Upper lobe of left lung (tissue), 6 donors: ENCODE measurements around the gene MPHOSPH6. TPM values are rescaled to one million over a fixed set of nuclear protein-coding genes. Genes with fewer than 3 reads are reported as not detected.

Experiments
- ATAC-seq, 2 donors: fragments of 200-7000 bp; cut with Tn5 transposase; one replicate each; pipeline ENCODE4 v1.9.1; 2022; ENCODE audit warnings: mild to moderate bottlenecking in 2 of 2, moderate library complexity in 2 of 2; ENCODE audit not compliant: low FRiP score in 2 of 2
- DNase-seq, 2 donors: peaks; one replicate each; pipeline ENCODE4 v3.0.0-alpha.2; 2019 to 2020
- H3K27ac ChIP-seq, 4 donors: fragments of 200-600 bp; sonication (generic); one replicate each; pipeline ENCODE4 v1.5.1; 2016 to 2019
- H3K27me3 ChIP-seq, 4 donors: fragments of 200-600 bp; sonication (generic); one replicate each; pipeline ENCODE4 v1.5.1; 2017 to 2019
- H3K36me3 ChIP-seq, 4 donors: fragments of 200-600 bp; sonication (generic); one replicate each; pipeline ENCODE4 v1.5.1; 2016 to 2019
- H3K4me1 ChIP-seq, 4 donors: fragments of 200-600 bp; sonication (generic); one replicate each; pipeline ENCODE4 v1.5.1; 2018 to 2019
- H3K4me3 ChIP-seq, 4 donors: fragments of 200-600 bp; sonication (generic); one replicate each; pipeline ENCODE4 v1.5.1; 2017 to 2019; ENCODE audit warnings: mild to moderate bottlenecking in 2 of 4, moderate library complexity in 1 of 4
- H3K9me3 ChIP-seq, 4 donors: fragments of 200-600 bp; sonication (generic); one replicate each; pipeline ENCODE4 v1.5.1; 2018 to 2019
- CTCF ChIP-seq, 6 experiments: fragments of 450-650 bp in 4 of 6; fragments of 200-600 bp in 2 of 6; sonication (generic) in 2 of 6; IDR thresholded peaks; one replicate each; pipeline ENCODE4 v1.5.1; 2016 to 2019; ENCODE audit warnings: antibody characterized with exemption in 6 of 6
- EP300 ChIP-seq, 4 donors: sonication (generic); formaldehyde crosslinking; IDR thresholded peaks; one replicate each; pipeline ENCODE4 v1.5.1; 2017; ENCODE audit warnings: antibody characterized with exemption in 4 of 4, control low read depth in 2 of 4
- POLR2A ChIP-seq, 4 donors: fragments of 450-650 bp; IDR thresholded peaks; one replicate each; pipeline ENCODE4 v1.5.1; 2016 to 2017; ENCODE audit warnings: antibody characterized with exemption in 4 of 4, mild to moderate bottlenecking in 2 of 4
- POLR2AphosphoS5 ChIP-seq, 2 donors: sonication (generic); formaldehyde crosslinking; IDR thresholded peaks; one replicate each; pipeline ENCODE4 v1.5.1; 2017; ENCODE audit warnings: antibody characterized with exemption in 2 of 2
- WGBS, 2 donors: methylation state at CpG; one replicate each; pipeline ENCODE4 v1.1.5; 2017 to 2018; 5-methylcytosine and 5-hydroxymethylcytosine counted together
- total RNA-seq, 6 donors: library from RNA; depleted of rRNA in 4 of 6; stranded (reverse); fragments of >200 nt in 4 of 6; gene quantifications; one replicate each; pipeline versions ENCODE4 v1.1.0 to v1.2.1, GENCODE V29; 2016 to 2021
- donor health status: DM: no; HTN: no; CAD: no; lungs with moderate emphysema.
- donor health status: DM: no; HTN: yes; CAD: no; lungs with severe emphysema.

Gene MPHOSPH6
- total RNA-seq, 6 donors from 2014 or later, result 17.4 to 55.5 (median 22.6) TPM

DNA sequence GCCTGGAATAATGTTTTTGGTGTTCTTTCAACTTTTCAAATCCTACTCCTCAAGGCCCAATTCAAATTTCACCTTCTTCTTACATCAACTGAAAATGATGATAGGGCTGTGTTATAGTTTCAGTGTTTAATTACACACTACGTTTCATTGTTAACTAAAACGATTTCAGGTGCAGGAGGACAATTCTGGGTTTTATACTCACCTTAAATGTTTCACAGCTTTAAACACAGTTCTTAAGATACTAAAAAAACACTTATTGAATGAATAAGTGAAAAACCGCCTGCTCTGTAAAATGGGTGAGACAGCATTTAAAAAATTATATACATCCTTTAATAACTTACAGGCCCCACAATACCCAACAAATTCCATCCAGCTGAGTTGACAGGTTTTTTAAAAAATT is 6.2 kb upstream of the MPHOSPH6 start:
- ATAC-seq (no peak), DNase-seq (no peak)
- TF ChIP-seq POLR2AphosphoS5 (IDR thresholded peaks at IDR 0.05) (no peak), POLR2A (IDR thresholded peaks at IDR 0.05) (no peak), EP300 (IDR thresholded peaks at IDR 0.05) (no peak), CTCF (IDR thresholded peaks at IDR 0.05) (no peak)
- Histone ChIP-seq H3K27ac (no peak overlapping the region), H3K36me3 (no peaks in the 10 kb centered on the region), H3K9me3 (no peaks in the 10 kb centered on the region), H3K4me1 (no peaks in the 10 kb centered on the region), H3K4me3 (no peak overlapping the region), H3K27me3 (no peaks in the 10 kb centered on the region)
- WGBS, 2 donors, result 91 to 94% methylated on average over 3 of the region's 3 CpGs

DNA sequence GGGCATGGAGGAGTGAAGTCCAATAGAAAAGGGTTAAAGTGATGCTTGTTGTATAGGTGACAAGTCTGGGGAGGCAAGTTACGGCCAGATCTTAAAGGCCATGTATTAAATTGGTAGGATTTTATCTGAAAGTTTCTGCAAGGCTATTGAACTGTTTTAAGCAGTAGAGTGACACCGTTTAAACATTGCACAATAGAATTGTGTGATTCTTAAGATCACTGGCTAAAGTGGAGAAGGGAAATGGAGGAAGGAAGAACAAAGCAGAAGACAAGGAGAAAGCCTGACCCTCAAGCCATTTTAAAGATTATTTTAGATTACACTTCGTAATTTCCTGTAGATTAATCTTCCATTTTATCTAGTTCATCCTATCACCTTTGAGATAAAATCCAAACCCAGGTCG is 5.6 kb upstream of the MPHOSPH6 start:
- Histone ChIP-seq H3K27ac (no peak overlapping the region), H3K4me1 (peaks cover under 1 to 3% (median under 1%) of the 10 kb centered on the region in 4 donors), H3K9me3 (no peaks in the 10 kb centered on the region), H3K4me3 (no peak overlapping the region), H3K36me3 (no peaks in the 10 kb centered on the region), H3K27me3 (no peaks in the 10 kb centered on the region)
- TF ChIP-seq CTCF (IDR thresholded peaks at IDR 0.05), result no peak
- no peak for TF ChIP-seq POLR2A (IDR thresholded peaks at IDR 0.05)
- TF ChIP-seq EP300 (IDR thresholded peaks at IDR 0.05), result no peak
- TF ChIP-seq POLR2AphosphoS5 (IDR thresholded peaks at IDR 0.05), result no peak
- DNase-seq (no peak), ATAC-seq (no peak)
- 54 to 58% methylated on average over 4 of the region's 4 CpGs for WGBS, 2 donors

DNA sequence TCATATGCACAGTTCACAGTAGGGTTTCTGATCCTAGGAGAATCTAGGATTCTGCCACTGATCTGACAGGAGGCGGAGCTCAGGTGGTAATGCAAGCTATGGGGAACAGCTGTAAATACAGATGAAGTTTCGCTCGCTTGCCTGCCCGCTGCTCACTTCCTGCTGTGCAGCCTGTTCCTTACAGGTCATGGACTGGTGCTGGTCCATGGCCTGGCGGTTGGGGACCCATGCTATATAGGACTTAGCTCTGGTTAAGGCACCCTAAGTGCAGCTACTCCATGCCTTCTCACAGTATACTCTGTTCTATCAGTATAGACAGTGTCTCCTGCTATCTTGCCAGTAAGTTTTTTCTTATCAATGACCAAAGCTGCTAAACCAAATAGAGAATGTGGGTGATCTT is 2.4 kb downstream of the MPHOSPH6 start:
- Histone ChIP-seq H3K9me3 (no peaks in the 10 kb centered on the region), H3K4me3 (no peak overlapping the region), H3K27ac (no peak overlapping the region), H3K36me3 (peaks cover 3 to 21% (median 13%) of the 10 kb centered on the region in 4 donors), H3K4me1 (peaks cover 15 to 18% (median 15%) of the 10 kb centered on the region in 4 donors), H3K27me3 (no peaks in the 10 kb centered on the region)
- ATAC-seq (no peak), DNase-seq (no peak)
- WGBS, 2 donors, result 89 to 97% methylated on average over 5 of the region's 5 CpGs
- TF ChIP-seq EP300 (IDR thresholded peaks at IDR 0.05) (no peak), POLR2AphosphoS5 (IDR thresholded peaks at IDR 0.05) (no peak)

DNA sequence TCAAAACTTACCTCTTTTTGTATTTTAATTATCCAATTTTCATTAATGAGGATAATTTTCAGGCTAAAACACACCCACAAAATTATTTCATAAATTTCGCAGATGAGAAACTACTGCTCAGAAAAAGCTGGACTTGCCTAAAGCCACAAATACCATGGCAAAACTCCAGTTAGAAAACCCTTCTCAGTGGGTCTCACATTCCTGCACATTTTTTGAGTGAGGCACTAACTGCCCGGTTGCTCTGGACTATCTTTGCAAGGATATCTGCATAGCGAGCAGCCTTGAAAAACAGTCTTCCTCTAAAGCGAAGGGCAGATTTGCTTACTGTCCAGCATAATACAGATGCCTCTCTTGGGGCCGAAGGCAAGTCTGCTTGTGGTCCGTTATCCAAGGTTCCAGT is 9.8 kb downstream of the MPHOSPH6 start:
- H3K4me1 ChIP-seq, result peaks cover 0 to 8% (median 4%) of the 10 kb centered on the region in 4 donors
- H3K36me3 ChIP-seq, result peaks cover 18 to 46% (median 27%) of the 10 kb centered on the region in 4 donors
- no peak for DNase-seq
- 76 to 84% methylated on average over 6 of the region's 6 CpGs for WGBS, 2 donors
- no peak overlapping the region for H3K27ac ChIP-seq
- no peaks in the 10 kb centered on the region for H3K27me3 ChIP-seq
- H3K9me3 ChIP-seq, result no peaks in the 10 kb centered on the region
- no peak overlapping the region for H3K4me3 ChIP-seq
- ATAC-seq, result no peak
- TF ChIP-seq EP300 (IDR thresholded peaks at IDR 0.05), result no peak
- TF ChIP-seq POLR2A (IDR thresholded peaks at IDR 0.05), result no peak
- no peak for TF ChIP-seq POLR2AphosphoS5 (IDR thresholded peaks at IDR 0.05)
- TF ChIP-seq CTCF (IDR thresholded peaks at IDR 0.05), result no peak

DNA sequence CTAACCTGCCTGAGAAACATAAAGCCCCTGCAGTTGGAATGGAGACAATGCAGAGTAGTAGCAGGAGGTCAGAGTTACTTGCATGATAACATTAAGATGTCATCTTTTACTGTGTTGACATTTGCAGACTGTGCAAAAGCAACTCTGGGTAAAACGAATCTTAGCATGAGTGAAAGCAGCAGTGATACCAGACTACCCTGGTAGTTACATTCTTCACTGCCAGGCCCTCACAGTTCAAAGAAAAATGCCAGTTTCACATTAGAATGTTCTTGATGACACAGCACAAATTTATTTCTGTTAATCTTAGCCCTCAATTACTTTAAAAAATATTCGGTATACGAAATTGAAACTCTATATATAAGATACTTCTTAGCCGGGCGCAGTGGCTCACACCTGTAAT is 12.2 kb downstream of the MPHOSPH6 start:
- TF ChIP-seq EP300 (IDR thresholded peaks at IDR 0.05) (no peak), POLR2AphosphoS5 (IDR thresholded peaks at IDR 0.05) (no peak), POLR2A (IDR thresholded peaks at IDR 0.05) (no peak), CTCF (IDR thresholded peaks at IDR 0.05) (no peak)
- H3K36me3 ChIP-seq, result peaks cover 11 to 42% (median 22%) of the 10 kb centered on the region in 4 donors
- H3K27me3 ChIP-seq, result no peaks in the 10 kb centered on the region
- 73 to 85% methylated on average over 5 of the region's 5 CpGs for WGBS, 2 donors
- H3K27ac ChIP-seq, result no peak overlapping the region
- H3K9me3 ChIP-seq, result no peaks in the 10 kb centered on the region
- ATAC-seq, result no peak
- no peak overlapping the region for H3K4me3 ChIP-seq
- DNase-seq, result no peak
- peaks cover 0 to 8% (median 4%) of the 10 kb centered on the region in 4 donors for H3K4me1 ChIP-seq
